GM21529 (cell line): Measurements from ENCODE around the gene XG.
"Not testable (repeated sequence)": the region's sequence is repeated elsewhere in the genome, so short reads cannot be mapped to it uniquely, and the experiment has no call there.

Source experiments
- ATAC-seq: cut with Tn5 transposase; IDR thresholded peaks from one replicate; pipeline ENCODE4 v1.9.1; 2021; ENCODE audit not compliant: unreplicated experiment

Gene XG

GRCh38 chrX:2774776-2775175 is 22.9 kb downstream of the XG start:
- ATAC-seq = no peak

GRCh38 chrX:2780472-2781225 is 28.8 kb downstream of the XG start:
- ATAC-seq = not testable (repeated sequence)

DNA sequence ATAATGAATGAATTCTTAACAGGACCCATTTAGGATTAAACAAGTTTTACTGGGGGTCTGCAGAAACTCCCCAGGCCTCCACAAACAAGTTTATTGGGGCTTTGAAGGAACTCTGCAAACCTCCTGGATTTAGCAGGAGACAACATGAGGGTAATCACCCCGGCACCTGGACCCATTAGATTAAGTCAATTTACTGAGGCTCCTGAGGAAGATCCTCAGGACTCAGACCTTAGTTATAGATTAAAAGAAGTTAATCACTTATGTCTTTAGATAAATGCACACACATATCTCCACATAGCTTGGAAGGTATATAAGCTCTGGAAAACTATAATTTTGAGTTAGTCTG is 29.4 kb downstream of the XG start:
- no peak for ATAC-seq

DNA sequence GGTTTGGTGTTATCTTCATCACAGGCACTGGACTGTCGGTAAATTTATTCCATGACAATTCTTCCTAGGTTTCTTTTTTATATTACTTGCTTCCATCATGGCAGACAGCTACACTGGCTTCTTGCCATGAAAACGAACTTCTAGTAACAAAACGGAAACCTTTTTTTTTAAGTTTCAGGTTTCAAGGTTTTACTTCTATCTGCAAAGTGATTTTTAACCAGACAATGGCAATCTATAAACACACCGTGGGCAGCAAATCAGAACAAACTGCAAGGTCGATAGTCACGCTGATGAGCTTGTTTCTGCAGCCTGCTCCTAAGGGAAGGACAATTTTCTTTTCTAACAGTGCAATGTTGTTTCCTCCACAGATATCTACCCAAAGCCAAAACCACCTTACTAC is 29.9 kb downstream of the XG start:
- ATAC-seq = no peak

DNA sequence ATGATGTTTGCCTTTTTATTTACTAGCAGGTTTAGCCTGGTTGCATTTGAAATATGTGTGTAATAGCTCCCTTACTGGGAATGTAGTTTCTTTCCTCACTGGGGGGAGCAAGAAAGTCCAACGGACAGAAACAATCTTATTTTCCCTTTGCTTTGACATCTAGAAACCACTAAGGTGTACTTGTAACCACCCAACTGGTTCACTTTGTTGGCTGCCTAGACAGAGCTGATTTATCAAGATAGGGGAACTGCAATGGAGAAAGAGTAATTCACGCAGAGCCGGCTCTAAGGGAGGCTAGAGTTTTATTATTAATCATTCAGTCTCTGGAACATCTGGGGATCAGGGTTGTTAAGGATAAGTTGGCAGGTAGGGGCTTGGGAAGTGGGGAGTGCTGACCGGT is 30.3 kb downstream of the XG start:
- no peak for ATAC-seq

DNA sequence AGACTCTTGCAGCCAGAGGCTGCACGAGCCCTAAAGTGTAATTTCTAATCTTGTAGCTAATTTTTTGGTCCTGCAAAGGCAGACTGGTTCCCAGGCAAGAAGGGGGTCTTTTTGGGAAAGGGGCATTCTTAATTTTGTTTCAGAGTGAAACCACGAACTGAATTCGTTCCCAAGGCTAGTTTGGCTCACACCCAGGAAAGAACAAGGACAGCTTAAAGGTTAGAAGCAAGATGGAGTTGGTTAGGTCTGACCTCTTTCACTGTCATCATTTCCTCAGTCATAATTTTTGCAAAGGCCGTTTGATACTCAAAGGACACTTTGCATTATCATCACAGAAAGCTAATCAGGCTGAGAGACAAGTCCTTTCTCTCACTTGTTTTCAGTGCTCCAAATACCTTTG is 30.9 kb downstream of the XG start:
- no peak for ATAC-seq

GRCh38 chrX:2784026-2784425 is 32.2 kb downstream of the XG start:
- ATAC-seq = no peak

DNA sequence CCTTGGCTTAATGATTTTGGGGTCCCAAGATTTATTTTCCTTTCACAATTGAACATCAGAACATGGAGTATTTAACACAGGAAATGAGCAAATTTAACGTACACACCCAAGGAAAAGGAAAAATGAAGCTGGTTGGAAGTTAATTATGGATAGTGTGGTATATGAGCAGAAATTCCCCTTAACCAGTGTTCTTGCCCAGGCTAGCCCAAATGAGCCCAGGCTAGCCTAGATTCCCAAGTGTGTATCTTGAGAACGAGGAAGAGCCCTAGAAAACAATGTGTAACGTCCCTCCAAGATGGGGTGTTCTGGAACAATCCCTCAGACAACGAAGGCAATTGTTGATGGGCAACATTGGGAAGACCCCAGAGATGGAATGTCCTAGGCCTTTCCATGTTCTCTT is 33.7 kb downstream of the XG start:
- ATAC-seq = no peak

GRCh38 chrX:2788980-2789379 is 37.1 kb downstream of the XG start:
- no peak for ATAC-seq

- no peak for ATAC-seq
Observed at GRCh38 chrX:2789569-2789968, 37.7 kb downstream of the XG start.

DNA sequence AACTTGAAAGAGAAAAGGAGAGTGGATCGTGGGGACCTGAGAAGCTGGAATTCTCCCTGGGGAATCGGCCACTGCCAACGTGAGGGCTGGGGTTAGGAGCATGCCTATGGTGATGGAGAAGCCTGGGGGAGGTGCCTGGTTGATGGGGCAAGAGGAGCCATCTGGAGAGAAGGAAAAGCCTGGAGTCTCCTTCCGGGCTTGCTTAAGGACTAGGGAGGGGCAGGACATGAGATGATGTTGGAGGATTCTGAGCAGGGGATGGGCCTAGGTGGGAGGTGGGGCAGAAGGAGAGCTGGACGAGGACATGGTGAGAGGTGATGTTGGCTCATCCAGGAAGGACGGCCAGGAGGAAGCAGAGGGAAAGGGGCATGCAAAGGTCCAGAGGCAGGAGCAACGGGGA is 41.9 kb downstream of the XG start:
- no peak for ATAC-seq

GRCh38 chrX:2794336-2794735 is 42.5 kb downstream of the XG start:
- ATAC-seq = no peak

DNA sequence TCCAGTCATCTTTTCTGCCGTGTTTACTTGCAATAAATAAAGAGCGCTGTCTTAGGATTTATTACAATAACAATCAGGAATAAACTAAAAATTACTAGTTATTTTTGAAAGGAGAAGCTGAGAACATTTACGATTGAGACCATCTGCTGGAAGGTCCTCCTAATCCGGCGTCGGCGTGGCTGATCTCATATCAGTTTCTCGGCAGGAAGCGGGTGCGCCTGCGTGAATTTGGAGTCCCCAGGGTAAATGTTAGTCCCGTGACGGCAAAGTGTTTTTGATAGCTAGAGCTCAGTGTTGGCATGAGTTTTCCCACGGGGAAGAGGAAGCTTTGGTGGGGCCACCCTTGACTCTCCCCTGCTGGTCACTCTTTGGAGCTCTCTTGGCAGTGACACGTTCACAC is 45.0 kb downstream of the XG start:
- ATAC-seq = not testable (repeated sequence)

DNA sequence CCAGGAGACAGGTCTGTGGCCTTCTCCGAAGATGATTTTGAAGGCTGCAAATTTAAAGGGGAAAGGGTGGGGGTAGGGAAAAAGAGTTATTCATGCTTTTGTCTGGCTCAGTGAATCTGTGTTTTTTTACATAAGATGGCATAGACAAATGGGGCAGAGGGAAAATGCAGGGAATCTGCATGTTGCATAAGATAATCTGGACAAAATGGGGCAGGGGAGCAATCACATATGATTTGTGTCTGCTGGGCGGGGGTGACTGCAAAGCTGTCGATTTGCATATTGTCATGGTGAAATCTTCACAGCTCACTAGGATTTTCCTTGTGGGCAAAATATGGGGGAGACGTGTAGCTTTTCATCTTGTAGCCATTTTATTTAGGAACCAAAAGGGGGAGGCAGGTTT is 47.5 kb downstream of the XG start:
- ATAC-seq = no peak

DNA sequence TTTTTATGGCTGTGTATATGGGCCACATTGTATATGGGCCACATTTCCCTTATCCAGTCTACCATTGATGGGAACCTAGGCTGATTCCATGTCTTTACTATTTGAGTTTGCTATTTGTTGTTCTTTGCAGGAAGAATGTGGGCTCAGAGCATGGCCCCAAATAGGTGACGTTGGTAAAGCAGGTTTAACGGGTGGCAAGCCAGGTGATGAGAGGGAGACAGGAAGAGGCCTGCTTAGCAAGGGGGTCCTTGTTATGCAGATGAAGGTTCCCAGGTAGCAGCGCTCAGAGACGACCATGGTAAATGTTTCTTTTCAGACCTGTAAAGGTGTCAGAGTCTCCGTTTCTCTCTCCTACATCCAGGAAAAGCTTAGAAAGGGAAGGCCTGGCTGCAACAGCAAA is 48.1 kb downstream of the XG start:
- ATAC-seq = not testable (repeated sequence)

DNA sequence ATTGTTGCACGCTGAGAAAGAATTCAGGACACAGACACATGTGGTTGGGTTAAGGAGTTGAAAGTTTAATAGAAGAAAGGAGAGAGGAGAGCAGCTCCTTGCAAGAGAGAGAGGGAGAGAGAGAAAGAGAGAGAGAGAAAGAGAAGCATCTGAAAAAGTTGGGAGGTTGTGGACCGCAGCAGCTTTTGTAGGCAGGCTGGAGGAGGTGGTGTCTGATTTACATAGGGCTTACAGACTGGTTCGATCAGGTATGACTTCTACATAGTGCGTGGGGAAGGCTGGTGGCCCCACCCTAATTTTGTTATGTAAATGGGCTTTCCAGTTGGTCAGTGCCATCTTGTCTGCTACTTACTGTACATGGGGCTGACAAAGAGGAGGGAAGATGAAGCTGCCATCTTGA is 49.4 kb downstream of the XG start:
- ATAC-seq = no peak

- ATAC-seq = not testable (repeated sequence)
Observed at GRCh38 chrX:2802376-2803090, 50.7 kb downstream of the XG start.

- ATAC-seq = not testable (repeated sequence)
Observed at GRCh38 chrX:2803486-2803885, 51.6 kb downstream of the XG start.

DNA sequence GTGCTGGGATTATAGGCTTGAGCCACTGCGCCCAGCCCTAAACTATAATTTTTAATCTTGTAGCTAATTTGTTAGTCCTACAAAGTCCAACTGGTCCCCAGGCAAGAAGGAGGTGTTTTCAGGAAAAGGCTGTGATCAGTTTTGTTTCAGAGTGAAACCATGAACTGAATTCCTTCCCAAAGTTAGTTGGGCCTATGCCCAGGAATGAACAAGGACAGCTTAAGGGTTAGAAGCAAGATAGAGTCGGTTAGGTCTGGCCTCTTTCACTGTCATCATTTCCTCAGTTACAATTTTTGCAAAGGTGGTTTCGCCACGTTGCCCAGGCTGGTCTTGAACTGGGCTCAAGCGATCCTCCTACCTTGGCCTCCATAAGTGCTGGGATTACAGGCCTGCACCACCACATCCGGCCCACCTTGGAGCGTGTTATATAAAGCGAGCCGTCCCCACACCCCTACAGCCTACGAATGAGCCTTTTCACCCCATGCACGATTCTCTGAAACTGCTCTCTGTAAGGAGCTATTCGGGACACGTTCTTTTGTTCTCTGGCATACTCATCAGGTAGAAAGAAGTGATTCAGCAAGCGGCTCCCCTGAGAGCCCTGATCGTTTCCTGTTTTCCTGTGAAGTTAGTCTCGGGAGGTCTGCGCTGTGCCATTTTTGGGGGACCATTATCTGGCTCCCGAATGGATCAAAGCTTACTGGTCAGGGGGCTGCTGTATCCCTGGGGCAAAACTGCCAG is 52.4 kb downstream of the XG start:
- not testable (repeated sequence) for ATAC-seq

GRCh38 chrX:2804858-2805257 is 53.0 kb downstream of the XG start:
- not testable (repeated sequence) for ATAC-seq

- no peak for ATAC-seq
Observed at GRCh38 chrX:2811271-2811670, 59.4 kb downstream of the XG start.
